Spleen (tissue), 11 donors: Measurements from ENCODE around the gene PCK2. TPM values are rescaled to one million over a fixed set of nuclear protein-coding genes. Genes with fewer than 3 reads are reported as not detected.

Experiments used
- DNase-seq: peaks from one replicate; pipeline ENCODE4 v3.0.0-alpha.2; 2020
- H3K27ac ChIP-seq, 8 donors: fragments of 200-600 bp; sonication (generic) in 7 of 8; 1 replicate in 4 of 8; 2 replicates in 4 of 8; pipeline versions ENCODE4 v1.5.0 to v1.8.0; 2016 to 2021; ENCODE audit warnings: inconsistent platforms in 4 of 8, mild to moderate bottlenecking in 4 of 8, moderate library complexity in 1 of 8
- H3K27me3 ChIP-seq, 7 donors: fragments of 200-600 bp; sonication (generic) in 6 of 7; replicated peaks in 1 of 7; 1 replicate in 4 of 7; 2 replicates in 3 of 7; pipeline versions ENCODE4 v1.5.0 to v1.8.0; 2016 to 2021; ENCODE audit warnings: inconsistent platforms in 3 of 7, mild to moderate bottlenecking in 1 of 7
- H3K36me3 ChIP-seq, 6 donors: fragments of 200-600 bp; sonication (generic) in 5 of 6; 1 replicate in 4 of 6; 2 replicates in 2 of 6; pipeline versions ENCODE4 v1.5.0 to v1.8.0; 2016 to 2021; ENCODE audit warnings: inconsistent platforms in 2 of 6
- H3K4me1 ChIP-seq, 6 donors: fragments of 200-600 bp; sonication (generic) in 5 of 6; 1 replicate in 3 of 6; 2 replicates in 3 of 6; pipeline versions ENCODE4 v1.5.0 to v1.8.0; 2016 to 2021; ENCODE audit warnings: inconsistent platforms in 3 of 6
- H3K4me3 ChIP-seq, 8 donors: fragments of 200-600 bp; sonication (generic) in 7 of 8; 1 replicate in 4 of 8; 2 replicates in 4 of 8; pipeline versions ENCODE4 v1.5.0 to v1.8.0; 2016 to 2021; ENCODE audit warnings: inconsistent platforms in 4 of 8, mild to moderate bottlenecking in 4 of 8, moderate library complexity in 2 of 8
- H3K9me3 ChIP-seq, 8 donors: fragments of 200-600 bp; sonication (generic) in 7 of 8; 1 replicate in 4 of 8; 2 replicates in 4 of 8; pipeline versions ENCODE4 v1.5.0 to v1.8.0; 2016 to 2021; ENCODE audit warnings: inconsistent platforms in 4 of 8
- CTCF ChIP-seq, 11 experiments: fragments of 200-600 bp in 7 of 11; fragments of 450-650 bp in 4 of 11; sonication (generic) in 4 of 11; IDR thresholded peaks in 8 of 11; conservative IDR thresholded peaks in 3 of 11; 1 replicate in 7 of 11; 2 replicates in 4 of 11; pipeline versions ENCODE4 v1.4.0 to v1.8.0; 2016 to 2021; ENCODE audit warnings: antibody characterized with exemption in 11 of 11, inconsistent platforms in 4 of 11, mild to moderate bottlenecking in 1 of 11
- POLR2A ChIP-seq, 3 donors: fragments of 450-650 bp; IDR thresholded peaks; one replicate each; pipeline ENCODE4 v1.5.1; 2017; ENCODE audit warnings: antibody characterized with exemption in 3 of 3, mild to moderate bottlenecking in 1 of 3
- POLR2AphosphoS5 ChIP-seq, 3 donors: sonication (generic); formaldehyde crosslinking; IDR thresholded peaks; one replicate each; pipeline ENCODE4 v1.5.1; 2017; ENCODE audit warnings: antibody characterized with exemption in 3 of 3
- WGBS, 5 donors: extraction: QIAGEN DNeasy Blood & Tissue Kit in 3 of 5; methylation state at CpG; one replicate each; pipeline versions ENCODE4 v1.1.5 to v1.1.7; 2013 to 2018; 5-methylcytosine and 5-hydroxymethylcytosine counted together
- intact Hi-C: fragments of 100-400 bp; cut with DNase I; formaldehyde crosslinking; loops from one replicate; pipeline ENCODE4 v1.15.0; 2023; ENCODE audit warnings: low total_unique reads
- polyA plus RNA-seq, 3 donors: library from polyadenylated mRNA; stranded (reverse); fragments of 200-250 nt; gene quantifications; one replicate each; pipeline ENCODE4 v1.2.1, GENCODE V29; 2013
- total RNA-seq, 7 donors: library from RNA; depleted of rRNA in 3 of 7; stranded (reverse); fragments of >200 nt in 3 of 7; fragmentation: NEBNext Ultra II Directional in 4 of 7; extraction: Animal tissue kit (Norgen Biotek cat#: 25700) in 4 of 7; gene quantifications; one replicate each; pipeline versions ENCODE4 v1.1.0 to v1.2.1, GENCODE V29; 2016 to 2021
- donor health status: healthy with polysubstance abuse.
- donor health status: DM: no; HTN: no; CAD: no; lungs with moderate emphysema.
- donor health status: DM: no; HTN: no; CAD: no.
- donor health status: Bipolar disorder and iron deficiency.
- donor health status: healthy.
- donor health status: DM: no; HTN: no; CAD: no.
- donor health status: DM: yes; HTN: yes; CAD: no.

PCK2 gene
- total and polyA plus RNA-seq, 10 donors = 25.3 to 52.3 (median 33.8) TPM

GRCh38 chr14:24059841-24060388 lies 34.2 kb upstream of the PCK2 start:
- DNase-seq = no peak
- H3K27ac ChIP-seq = no peak overlapping the region
- peaks cover 0 to 10% (median 0%) of the 10 kb centered on the region in 6 donors for H3K4me1 ChIP-seq
- no peaks in the 10 kb centered on the region for H3K9me3 ChIP-seq
- no peak overlapping the region for H3K4me3 ChIP-seq
- intact Hi-C loops = no loop called here
- H3K36me3 ChIP-seq = no peaks in the 10 kb centered on the region
- WGBS, 5 donors = 85 to 95% (median 91%) methylated on average over 14 to 16 of the region's 16 CpGs
- no peaks in the 10 kb centered on the region for H3K27me3 ChIP-seq
- TF ChIP-seq POLR2AphosphoS5 (IDR thresholded peaks at IDR 0.05) = no peak
- TF ChIP-seq CTCF (IDR thresholded peaks at IDR 0.05 in 8 of 11, conservative IDR thresholded peaks at IDR 0.05 in 3 of 11) = no peak
- no peak for TF ChIP-seq POLR2A (IDR thresholded peaks at IDR 0.05)

GRCh38 chr14:24060443-24060842 lies 33.7 kb upstream of the PCK2 start:
- no peak for DNase-seq
- no peaks in the 10 kb centered on the region for H3K9me3 ChIP-seq
- WGBS, 5 donors = 90 to 96% (median 93%) methylated on average over 4 to 10 of the region's 10 CpGs
- H3K4me1 ChIP-seq = peaks cover 0 to 10% (median 0%) of the 10 kb centered on the region in 6 donors
- no peak overlapping the region for H3K4me3 ChIP-seq
- intact Hi-C loops = no loop called here
- H3K36me3 ChIP-seq = no peaks in the 10 kb centered on the region
- H3K27ac ChIP-seq = no peak overlapping the region
- TF ChIP-seq POLR2A (IDR thresholded peaks at IDR 0.05) (no peak), CTCF (IDR thresholded peaks at IDR 0.05 in 8 of 11, conservative IDR thresholded peaks at IDR 0.05 in 3 of 11) (no peak), POLR2AphosphoS5 (IDR thresholded peaks at IDR 0.05) (no peak)
- H3K27me3 ChIP-seq = no peaks in the 10 kb centered on the region

DNA sequence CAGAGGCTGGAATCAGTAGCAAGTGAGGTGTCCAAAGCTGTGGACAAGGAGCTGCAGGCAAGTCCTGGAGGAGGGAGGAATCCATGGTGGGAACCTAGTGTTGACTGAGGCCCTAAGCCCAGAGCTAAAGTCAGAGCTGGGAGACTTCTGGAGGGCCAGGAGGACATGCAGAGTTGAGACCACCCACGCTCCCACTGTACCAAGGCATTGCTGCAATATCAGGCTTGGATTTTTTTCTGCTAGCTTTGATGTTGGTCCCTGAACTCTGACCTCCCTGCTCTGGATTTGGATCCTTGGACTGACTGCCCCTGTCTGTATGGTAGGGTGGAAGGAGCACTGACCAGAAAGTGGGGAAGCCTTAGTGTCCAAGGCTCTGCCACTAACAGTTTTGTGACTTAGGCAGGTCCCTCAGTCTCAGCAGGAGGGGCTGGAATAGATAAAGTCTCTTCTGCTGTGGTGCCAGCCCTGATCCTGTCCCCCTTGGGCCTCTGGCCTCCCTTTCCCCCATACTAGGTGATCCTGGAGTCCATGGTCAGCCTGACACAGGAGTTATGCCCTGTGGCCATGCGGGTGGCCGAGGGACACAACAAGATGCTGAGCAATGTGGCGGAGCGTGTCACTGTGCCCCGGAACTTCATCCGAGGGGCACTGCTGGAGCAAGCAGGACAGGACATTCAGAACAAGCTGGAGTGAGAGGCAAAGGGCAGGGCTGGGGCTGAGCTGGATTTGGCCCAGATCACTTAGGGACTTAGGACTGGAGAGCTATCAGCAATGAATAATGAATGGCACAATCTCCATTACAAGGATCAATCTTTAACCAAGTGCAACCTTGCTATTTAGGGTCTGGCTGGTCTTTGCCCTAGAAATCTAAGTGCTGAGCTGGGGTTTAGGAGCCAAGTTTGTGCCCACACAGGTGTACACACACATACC lies 32.9 kb upstream of the PCK2 start:
- Histone ChIP-seq H3K4me3 (no peak overlapping the region), H3K36me3 (no peaks in the 10 kb centered on the region), H3K4me1 (peaks cover 0 to 10% (median 0%) of the 10 kb centered on the region in 6 donors), H3K27me3 (no peaks in the 10 kb centered on the region), H3K27ac (no peak overlapping the region), H3K9me3 (no peaks in the 10 kb centered on the region)
- TF ChIP-seq POLR2A (IDR thresholded peaks at IDR 0.05) (no peak), CTCF (IDR thresholded peaks at IDR 0.05 in 8 of 11, conservative IDR thresholded peaks at IDR 0.05 in 3 of 11) (no peak), POLR2AphosphoS5 (IDR thresholded peaks at IDR 0.05) (no peak)
- no peak for DNase-seq
- intact Hi-C loops = no loop called here
- WGBS, 5 donors = 92 to 99% (median 96%) methylated on average over 7 of the region's 7 CpGs
